Activated T-helper 2 cell treated with anti-CD3 and anti-CD28 coated beads, Interferon-gamma antibody, Interleukin-2, Interleukin-4, amounts not matched to agents 10 μg/mL and 5 μg/mL and 100 μg/mL, durations not matched to agents 14 hours and 24 hours and 36 hours (primary cell): Measurements from ENCODE around the gene COL18A1. TPM values are rescaled to one million over a fixed set of nuclear protein-coding genes. Genes with fewer than 3 reads are reported as not detected.
"Not testable (repeated sequence)": the region's sequence is repeated elsewhere in the genome, so short reads cannot be mapped to it uniquely, and the experiment has no call there.

Experiments
- DNase-seq: peaks from one replicate; pipeline ENCODE4 v3.0.0; 2021; ENCODE audit warnings: low spot score
- H3K27ac Mint-ChIP-seq: one replicate; pipeline ENCODE4 v1.8.0; 2021; ENCODE audit warnings: mixed read lengths
- H3K27me3 Mint-ChIP-seq: one replicate; pipeline ENCODE4 v1.8.0; 2021; ENCODE audit warnings: low read depth, mixed read lengths
- H3K36me3 Mint-ChIP-seq: one replicate; pipeline ENCODE4 v1.8.0; 2021; ENCODE audit warnings: low read depth, mixed read lengths
- H3K4me1 Mint-ChIP-seq: one replicate; pipeline ENCODE4 v1.8.0; 2021; ENCODE audit warnings: low read depth, mixed read lengths
- H3K4me3 Mint-ChIP-seq: one replicate; pipeline ENCODE4 v1.8.0; 2021; ENCODE audit warnings: low read depth, mild to moderate bottlenecking, moderate library complexity, mixed read lengths
- H3K9me3 Mint-ChIP-seq: one replicate; pipeline ENCODE4 v1.8.0; 2021; ENCODE audit warnings: mixed read lengths
- intact Hi-C: fragments of 100-400 bp; cut with micrococcal nuclease; formaldehyde crosslinking; loops from one replicate; pipeline ENCODE4 v1.15.1; 2023
- total RNA-seq: library from RNA; stranded (reverse); gene quantifications from 2 replicates; pipeline ENCODE4 v1.2.3, GENCODE V29; 2022

COL18A1 gene
- total RNA-seq, 1 donor from 2014 or later: 3.4 TPM

DNA sequence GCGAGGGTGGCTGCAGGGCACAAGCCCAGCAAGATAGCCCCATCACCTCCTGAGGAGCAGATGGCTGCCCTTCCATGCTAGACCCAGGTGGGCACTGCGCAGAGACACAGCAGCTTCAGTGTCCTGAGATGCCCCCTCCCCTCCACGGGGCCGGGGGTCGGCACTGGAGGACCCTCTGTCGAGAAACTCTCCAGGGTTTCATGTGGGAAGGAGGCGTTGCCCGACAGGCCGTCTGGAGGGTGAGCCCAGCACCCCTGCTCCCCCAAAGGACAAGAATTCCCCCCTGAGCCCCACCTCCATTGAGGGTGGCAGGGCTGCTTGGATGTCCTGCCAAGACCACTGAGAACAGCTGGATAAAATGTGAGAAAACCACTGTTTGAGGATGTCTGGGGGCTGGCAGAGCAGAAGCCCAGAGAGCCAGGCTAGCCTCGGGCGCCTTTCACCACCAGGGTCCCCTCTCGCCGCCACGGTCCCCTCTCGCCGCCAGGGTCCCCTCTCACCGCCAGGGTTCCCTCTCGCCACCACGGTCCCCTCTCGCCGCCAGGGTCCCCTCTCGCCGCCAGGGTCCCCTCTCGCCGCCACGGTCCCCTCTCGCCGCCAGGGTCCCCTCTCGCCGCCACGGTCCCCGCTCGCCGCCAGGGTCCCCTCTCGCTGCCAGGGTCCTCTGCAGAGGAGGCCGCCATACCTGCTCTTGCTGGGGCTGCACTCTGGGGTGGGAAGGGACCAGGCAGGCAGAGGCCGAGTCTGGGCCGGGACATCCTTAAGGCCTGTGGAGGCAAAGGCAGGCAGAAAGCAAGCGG lies 93.1 kb downstream of the COL18A1 start:
- no peaks in the 10 kb centered on the region for H3K36me3 Mint-ChIP-seq
- no peaks in the 10 kb centered on the region for H3K4me1 Mint-ChIP-seq
- H3K9me3 Mint-ChIP-seq: peaks cover 7% of the 10 kb centered on the region
- no peak for DNase-seq
- H3K27ac Mint-ChIP-seq: no peak overlapping the region
- no peak overlapping the region for H3K4me3 Mint-ChIP-seq
- intact Hi-C loops: no loop called here
- no peaks in the 10 kb centered on the region for H3K27me3 Mint-ChIP-seq

DNA sequence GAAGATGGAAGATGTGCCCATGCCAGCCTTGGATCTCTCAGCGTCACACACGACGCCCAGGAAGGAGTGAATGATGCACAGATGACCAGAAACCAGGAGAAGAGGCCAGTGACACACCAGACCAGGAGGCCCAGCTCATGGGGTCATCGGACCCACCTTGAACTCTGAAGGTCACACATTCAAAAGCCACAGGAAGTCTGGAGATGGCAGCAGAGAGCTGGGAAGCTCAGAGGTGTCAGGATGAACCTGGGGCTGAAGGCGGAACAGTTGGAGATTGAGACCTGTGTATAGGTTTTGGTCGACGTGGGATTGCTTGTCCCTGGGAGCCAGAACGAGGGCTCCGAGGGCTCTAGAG lies 93.7 kb downstream of the COL18A1 start:
- no peaks in the 10 kb centered on the region for H3K27me3 Mint-ChIP-seq
- H3K4me1 Mint-ChIP-seq: no peaks in the 10 kb centered on the region
- no peak overlapping the region for H3K4me3 Mint-ChIP-seq
- intact Hi-C loops: no loop called here
- peaks cover 7% of the 10 kb centered on the region for H3K9me3 Mint-ChIP-seq
- DNase-seq: no peak
- H3K36me3 Mint-ChIP-seq: no peaks in the 10 kb centered on the region
- no peak overlapping the region for H3K27ac Mint-ChIP-seq

DNA sequence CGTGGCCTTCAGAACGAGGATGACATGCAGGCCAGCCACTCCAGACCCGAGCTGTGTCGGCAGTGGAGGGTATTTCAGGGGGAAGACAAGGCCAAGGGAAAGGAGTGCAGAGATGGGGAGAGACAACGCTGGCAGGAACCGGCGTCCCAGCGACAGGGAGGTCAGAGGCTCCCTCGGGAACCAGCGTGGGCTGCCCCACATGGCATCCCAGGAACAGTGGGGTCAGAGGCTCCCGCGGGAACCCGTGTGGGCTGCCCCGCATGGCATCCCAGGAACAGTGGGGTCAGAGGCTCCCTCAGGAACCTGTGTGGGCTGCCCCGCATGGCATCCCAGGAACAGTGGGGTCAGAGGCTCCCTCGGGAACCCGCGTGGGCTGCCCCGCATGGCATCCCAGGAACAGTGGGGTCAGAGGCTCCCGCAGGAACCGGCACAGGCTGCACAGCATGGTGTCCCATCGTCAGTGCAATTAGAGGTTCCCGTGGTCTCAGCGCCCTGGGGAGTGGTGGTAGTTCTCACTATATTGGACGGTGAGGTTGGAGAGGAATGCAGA lies 94.3 kb downstream of the COL18A1 start:
- Mint-ChIP-seq H3K27me3 (no peaks in the 10 kb centered on the region), H3K27ac (no peak overlapping the region)

DNA sequence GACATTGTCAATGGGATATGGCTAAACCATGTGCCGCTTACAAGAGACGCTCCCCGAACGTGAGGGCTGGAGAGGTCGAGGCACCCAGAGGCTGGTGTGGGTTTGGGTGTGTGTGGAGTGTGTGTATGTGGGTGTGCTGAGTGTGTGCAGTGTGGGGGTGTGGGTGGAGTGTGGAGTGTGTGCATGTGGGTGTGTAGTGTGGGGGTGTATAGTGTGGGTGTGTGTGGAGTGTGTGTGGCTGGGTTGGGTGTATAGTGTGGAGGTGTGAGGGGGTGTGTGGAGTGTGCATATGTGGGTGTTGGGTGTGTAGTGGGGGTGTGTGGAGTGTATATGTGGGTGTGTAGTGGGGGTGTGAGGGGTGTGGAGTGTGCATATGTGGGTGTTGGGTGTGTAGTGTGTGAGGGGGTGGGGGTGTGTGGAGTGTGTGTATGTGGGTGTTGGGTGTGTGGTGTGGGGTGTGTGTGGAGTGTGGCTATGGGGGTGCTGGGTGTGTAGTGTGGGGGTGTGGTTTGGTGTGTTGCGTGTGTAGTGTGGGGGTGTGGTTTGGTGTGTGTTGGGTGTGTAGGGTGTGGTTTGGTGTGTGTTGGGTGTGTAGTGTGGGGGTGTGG lies 95.1 kb downstream of the COL18A1 start:
- Mint-ChIP-seq H3K4me3 (no peak overlapping the region), H3K9me3 (peaks cover 7% of the 10 kb centered on the region), H3K4me1 (no peaks in the 10 kb centered on the region), H3K27me3 (no peaks in the 10 kb centered on the region), H3K36me3 (no peaks in the 10 kb centered on the region), H3K27ac (no peak overlapping the region)
- DNase-seq: no peak
- intact Hi-C loops: no loop called here

More for the DNA sequence above, 94.3 kb downstream of the COL18A1 start:
- no peak for DNase-seq
- H3K4me1 Mint-ChIP-seq: no peaks in the 10 kb centered on the region
- intact Hi-C loops: no loop called here
- no peak overlapping the region for H3K4me3 Mint-ChIP-seq
- H3K36me3 Mint-ChIP-seq: no peaks in the 10 kb centered on the region
- H3K9me3 Mint-ChIP-seq: peaks cover 7% of the 10 kb centered on the region

DNA sequence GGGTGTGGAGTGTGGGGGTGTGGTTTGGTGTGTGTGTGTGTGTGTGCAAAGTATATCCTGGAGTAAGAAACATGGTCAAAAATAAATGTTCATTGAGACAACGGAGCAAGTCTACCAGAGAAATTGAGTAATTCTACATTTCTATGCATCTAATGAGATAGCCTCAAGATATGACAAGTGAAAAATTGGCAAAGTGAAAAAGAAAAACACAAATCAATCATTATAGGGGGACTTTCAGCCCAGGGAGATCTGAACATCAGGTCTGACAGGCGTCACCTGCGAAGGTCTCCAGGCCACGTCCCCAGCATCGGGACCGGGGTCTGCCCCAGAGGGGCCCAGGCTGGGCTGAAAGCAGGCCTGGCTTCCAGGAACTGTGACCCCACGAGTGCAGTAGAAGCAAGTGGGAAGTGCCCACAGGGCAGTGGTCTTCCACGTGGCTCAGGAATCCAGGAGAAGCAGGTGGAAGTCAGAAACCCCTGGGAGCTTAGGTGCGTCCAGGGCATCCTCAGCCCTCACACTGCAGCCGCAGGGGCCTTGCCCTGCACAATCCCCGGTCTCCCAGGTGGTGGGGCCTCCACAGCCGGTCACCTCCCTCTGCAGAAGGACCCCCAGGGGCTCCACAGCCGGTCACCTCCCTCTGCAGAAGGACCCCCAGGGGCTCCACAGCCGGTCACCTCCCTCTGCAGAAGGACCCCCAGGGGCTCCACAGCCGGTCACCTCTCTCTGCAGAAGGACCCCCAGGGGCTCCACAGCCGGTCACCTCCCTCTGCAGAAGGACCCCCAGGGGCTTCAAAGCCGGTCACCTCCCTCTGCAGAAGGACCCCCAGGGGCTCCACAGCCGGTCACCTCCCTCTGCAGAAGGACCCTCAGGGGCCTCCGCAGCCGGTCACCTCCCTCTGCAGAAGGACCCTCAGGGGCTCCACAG lies 96.4 kb downstream of the COL18A1 start:
- H3K27me3 Mint-ChIP-seq, H3K36me3 Mint-ChIP-seq, H3K4me1 Mint-ChIP-seq, H3K4me3 Mint-ChIP-seq, intact Hi-C loops, DNase-seq, H3K27ac Mint-ChIP-seq, H3K9me3 Mint-ChIP-seq: not testable (repeated sequence)

DNA sequence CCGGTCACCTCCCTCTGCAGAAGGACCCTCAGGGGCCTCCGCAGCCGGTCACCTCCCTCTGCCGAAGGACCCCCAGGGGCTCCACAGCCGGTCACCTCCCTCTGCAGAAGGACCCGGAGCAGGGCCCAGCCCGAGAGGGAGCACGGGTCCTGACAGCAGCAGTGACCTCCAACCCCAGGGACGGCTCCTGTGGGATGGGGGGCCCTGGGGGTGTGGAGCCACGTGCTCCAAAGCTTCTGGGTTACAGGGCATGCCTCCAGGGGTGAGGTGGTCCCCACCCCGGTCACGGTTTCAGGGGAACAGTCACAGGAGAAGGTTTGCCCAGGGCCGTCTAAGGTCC lies 97.0 kb downstream of the COL18A1 start:
- peaks cover 7% of the 10 kb centered on the region for H3K9me3 Mint-ChIP-seq
- H3K27me3 Mint-ChIP-seq: no peaks in the 10 kb centered on the region
- no peaks in the 10 kb centered on the region for H3K4me1 Mint-ChIP-seq
- no peaks in the 10 kb centered on the region for H3K36me3 Mint-ChIP-seq
- no peak for DNase-seq
- H3K4me3 Mint-ChIP-seq: no peak overlapping the region
- H3K27ac Mint-ChIP-seq: no peak overlapping the region
- intact Hi-C loops: no loop called here

DNA sequence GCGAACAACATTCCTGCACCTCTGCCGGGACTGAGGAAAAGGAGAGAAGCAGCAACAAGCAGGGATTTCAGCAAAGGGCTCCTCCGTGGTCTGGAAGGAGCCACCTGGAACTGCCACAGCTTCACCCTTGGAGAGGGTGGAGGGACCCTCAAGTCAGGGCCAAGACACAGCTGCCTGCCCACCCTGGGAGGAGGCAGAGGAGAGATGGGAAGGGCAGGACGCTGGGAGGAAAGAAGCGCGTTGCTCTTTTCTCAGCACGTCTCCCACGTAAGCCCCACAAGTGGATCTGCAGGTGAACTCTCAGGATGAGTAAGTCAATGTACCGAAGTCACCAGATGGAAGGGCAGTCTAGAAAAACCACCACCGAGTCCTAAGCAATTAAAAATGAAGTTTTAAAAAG lies 97.6 kb downstream of the COL18A1 start:
- no peak overlapping the region for H3K27ac Mint-ChIP-seq
- H3K9me3 Mint-ChIP-seq: peaks cover 7% of the 10 kb centered on the region
- no peaks in the 10 kb centered on the region for H3K4me1 Mint-ChIP-seq
- H3K36me3 Mint-ChIP-seq: no peaks in the 10 kb centered on the region
- no peak overlapping the region for H3K4me3 Mint-ChIP-seq
- DNase-seq: no peak
- no peaks in the 10 kb centered on the region for H3K27me3 Mint-ChIP-seq
- intact Hi-C loops: no loop called here

DNA sequence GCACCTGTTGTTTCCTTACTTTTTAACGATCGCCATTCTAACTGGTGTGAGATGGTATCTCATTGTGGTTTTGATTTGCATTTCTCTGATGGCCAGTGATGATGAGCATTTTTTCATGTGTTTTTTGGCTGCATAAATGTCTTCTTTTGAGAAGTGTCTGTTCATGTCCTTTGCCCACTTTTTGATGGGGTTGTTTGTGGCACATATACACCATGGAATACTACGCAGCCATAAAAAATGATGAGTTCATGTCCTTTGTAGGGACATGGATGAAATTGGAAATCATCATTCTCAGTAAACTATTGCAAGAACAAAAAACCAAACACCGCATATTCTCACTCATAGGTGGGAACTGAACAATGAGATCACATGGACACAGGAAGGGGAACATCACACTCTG lies 98.3 kb downstream of the COL18A1 start:
- H3K36me3 Mint-ChIP-seq, H3K9me3 Mint-ChIP-seq, H3K27me3 Mint-ChIP-seq, H3K27ac Mint-ChIP-seq, H3K4me3 Mint-ChIP-seq, intact Hi-C loops, DNase-seq, H3K4me1 Mint-ChIP-seq: not testable (repeated sequence)

DNA sequence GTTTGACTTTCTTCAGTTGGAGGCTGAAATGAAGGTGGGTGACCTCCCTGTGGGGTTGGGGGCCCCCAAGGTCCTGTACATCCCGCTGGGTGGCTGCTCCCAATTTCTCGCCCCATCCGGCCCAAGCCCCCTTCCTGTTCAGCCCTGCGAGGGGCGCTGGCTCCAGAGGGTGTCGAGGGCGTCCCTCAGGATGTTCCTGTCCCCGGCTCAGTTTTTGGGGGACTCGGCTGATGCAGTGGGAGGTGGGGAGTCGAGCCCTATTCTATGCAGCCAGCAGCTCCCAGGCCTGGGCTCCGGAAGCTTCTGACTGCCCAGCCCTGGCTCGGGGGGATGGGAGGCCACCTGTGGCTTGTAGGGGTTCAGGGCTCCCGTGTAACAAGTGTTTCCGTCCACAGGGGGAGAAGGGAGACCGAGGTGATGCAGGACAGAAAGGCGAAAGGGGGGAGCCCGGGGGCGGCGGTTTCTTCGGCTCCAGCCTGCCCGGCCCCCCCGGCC lies 99.1 kb downstream of the COL18A1 start:
- no peak for DNase-seq
- Mint-ChIP-seq H3K36me3 (no peaks in the 10 kb centered on the region), H3K9me3 (peaks cover 7% of the 10 kb centered on the region), H3K4me3 (no peak overlapping the region), H3K4me1 (no peaks in the 10 kb centered on the region), H3K27ac (no peak overlapping the region), H3K27me3 (no peaks in the 10 kb centered on the region)
- intact Hi-C loops: no loop called here

DNA sequence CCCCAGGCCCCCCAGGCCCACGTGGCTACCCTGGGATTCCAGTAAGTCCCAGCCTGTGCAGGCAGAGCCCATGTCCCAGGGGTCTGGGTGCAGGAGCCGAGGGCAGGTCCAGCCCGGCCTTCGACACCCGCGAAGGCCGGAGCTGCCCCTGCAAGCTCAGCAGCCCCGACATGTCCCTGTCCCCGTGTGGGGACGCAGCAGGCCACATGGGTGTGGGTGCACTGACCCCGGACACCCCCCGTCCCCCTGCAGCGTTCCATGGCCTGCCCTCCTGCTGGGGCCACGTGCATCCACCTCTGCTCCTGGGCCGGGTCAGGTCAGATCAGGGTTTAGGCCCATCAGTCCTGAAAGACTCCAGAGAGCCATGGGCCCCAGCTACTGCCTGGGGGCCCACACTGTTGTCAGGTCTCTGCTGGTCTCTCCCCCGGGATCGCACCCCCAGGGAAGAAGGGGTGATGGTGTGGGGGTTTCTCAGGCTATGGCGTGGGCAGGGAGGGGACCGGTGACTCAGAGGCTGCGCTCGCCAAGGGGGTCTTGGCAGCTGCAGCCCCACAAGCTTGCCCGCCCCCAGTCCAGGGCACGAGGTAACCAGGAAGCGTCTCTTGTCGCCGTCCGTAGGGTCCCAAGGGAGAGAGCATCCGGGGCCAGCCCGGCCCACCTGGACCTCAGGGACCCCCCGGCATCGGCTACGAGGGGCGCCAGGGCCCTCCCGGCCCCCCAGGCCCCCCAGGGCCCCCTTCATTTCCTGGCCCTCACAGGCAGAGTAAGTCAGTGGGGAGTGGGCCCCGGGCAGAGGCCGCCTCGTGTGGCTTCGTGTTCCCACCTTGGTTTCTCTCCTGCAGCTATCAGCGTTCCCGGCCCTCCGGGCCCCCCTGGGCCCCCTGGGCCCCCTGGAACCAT lies 99.8 kb downstream of the COL18A1 start:
- intact Hi-C loops: no loop called here
- H3K4me1 Mint-ChIP-seq: no peaks in the 10 kb centered on the region
- H3K4me3 Mint-ChIP-seq: no peak overlapping the region
- H3K36me3 Mint-ChIP-seq: no peaks in the 10 kb centered on the region
- no peak for DNase-seq
- peaks cover 3% of the 10 kb centered on the region for H3K9me3 Mint-ChIP-seq
- H3K27ac Mint-ChIP-seq: no peak overlapping the region
- no peaks in the 10 kb centered on the region for H3K27me3 Mint-ChIP-seq

DNA sequence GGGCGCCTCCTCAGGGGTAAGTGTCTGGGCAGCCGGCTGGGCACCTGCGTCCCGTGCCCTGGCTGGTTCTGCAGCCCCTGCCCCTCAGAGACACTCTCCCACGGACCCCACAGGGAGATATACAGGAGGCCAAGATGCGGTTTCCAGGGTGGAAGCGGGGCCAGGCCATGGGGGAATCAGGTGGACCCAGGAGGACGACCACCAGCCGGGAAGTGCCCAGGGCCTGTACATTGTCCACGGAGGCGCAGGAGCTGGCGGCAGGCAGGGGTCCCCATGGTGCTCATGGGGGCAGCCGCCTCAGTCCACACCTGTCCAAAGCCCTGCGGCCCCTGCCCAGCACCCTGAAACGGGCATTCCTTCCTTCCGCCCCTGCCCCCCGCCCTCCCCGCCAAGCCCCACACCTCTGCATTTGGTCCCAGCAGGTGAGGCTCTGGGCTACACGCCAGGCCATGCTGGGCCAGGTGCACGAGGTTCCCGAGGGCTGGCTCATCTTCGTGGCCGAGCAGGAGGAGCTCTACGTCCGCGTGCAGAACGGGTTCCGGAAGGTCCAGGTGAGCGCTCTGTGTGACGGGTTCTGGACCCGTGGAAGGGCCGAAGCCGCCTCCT lies 100.6 kb downstream of the COL18A1 start:
- H3K36me3 Mint-ChIP-seq: no peaks in the 10 kb centered on the region
- DNase-seq: no peak

More for the DNA sequence above, 100.6 kb downstream of the COL18A1 start:
- Mint-ChIP-seq H3K27me3 (no peaks in the 10 kb centered on the region), H3K9me3 (no peaks in the 10 kb centered on the region), H3K4me1 (no peaks in the 10 kb centered on the region), H3K27ac (no peak overlapping the region), H3K4me3 (no peak overlapping the region)
- intact Hi-C loops: no loop called here
